ENCODE measurements around the gene FRRS1. TPM values are rescaled to one million over a fixed set of nuclear protein-coding genes. Genes with fewer than 3 reads are reported as not detected.

FRRS1 gene
- polyA plus RNA-seq, 1 donor from 2014 or later, result not detected

DNA sequence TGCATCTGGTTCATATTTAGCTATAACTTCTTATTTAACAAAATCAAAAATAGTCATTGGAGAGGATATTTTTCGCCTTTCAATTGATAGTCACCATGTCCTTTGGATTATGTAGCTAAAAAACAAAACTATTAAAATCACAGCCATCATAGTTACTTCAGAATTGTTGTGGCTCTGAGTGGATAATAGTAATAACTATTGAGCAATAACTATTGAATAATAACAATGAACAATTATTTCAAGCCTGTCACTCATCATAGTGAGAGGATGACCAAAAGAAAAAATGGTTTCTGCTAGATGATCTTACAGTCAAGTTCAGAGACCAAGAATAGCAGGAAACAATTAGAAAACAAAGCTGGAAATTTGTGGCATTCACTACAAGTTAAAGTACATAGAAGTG lies 45.3 kb upstream of the FRRS1 start:
- Histone ChIP-seq H3K4me3 (ENCODE audit: low read length) (no peak overlapping the region), H3K4me2 (ENCODE audit: low read length) (no peak overlapping the region), H3K9me3 (ENCODE audit: low read length) (no peaks in the 10 kb centered on the region), H2AFZ (ENCODE audit: low read depth, low read length) (no peak overlapping the region), H3K9ac (ENCODE audit: low read length) (no peak overlapping the region), H3K9me2 (ENCODE audit: insufficient read depth, low read length) (no peaks in the 10 kb centered on the region), H3K27me3 (ENCODE audit: insufficient read depth, low read depth, low read length) (no peaks in the 10 kb centered on the region), H4K20me1 (ENCODE audit: insufficient read depth) (no peaks in the 10 kb centered on the region), H3K27ac (ENCODE audit: low read length) (no peak overlapping the region), H3F3A (ENCODE audit: insufficient read depth, low read length, poor library complexity, severe bottlenecking) (no peaks in the 10 kb centered on the region), H3K79me2 (replicated peaks; ENCODE audit: insufficient read depth, low read length) (no peaks in the 10 kb centered on the region), H3K36me3 (ENCODE audit: insufficient read depth, low read length) (no peaks in the 10 kb centered on the region)
- no peak for TF ChIP-seq EP300 (conservative IDR thresholded peaks at IDR 0.05; ENCODE audit: poor library complexity, severe bottlenecking)
- no peak for TF ChIP-seq MXI1 (conservative IDR thresholded peaks at IDR 0.05; ENCODE audit: poor library complexity, severe bottlenecking)
- TF ChIP-seq CTCF (IDR thresholded peaks at IDR 0.05; ENCODE audit: poor library complexity, severe bottlenecking), result no peak
- no peak for TF ChIP-seq EZH2 (IDR thresholded peaks at IDR 0.05; ENCODE audit: borderline replicate concordance, insufficient read depth, low read length, poor library complexity, severe bottlenecking)
- no peak for TF ChIP-seq SMC3 (conservative IDR thresholded peaks at IDR 0.05; ENCODE audit: poor library complexity)
- no peak for TF ChIP-seq POLR2AphosphoS5 (IDR thresholded peaks at IDR 0.05)
- no peak for TF ChIP-seq RAD21 (conservative IDR thresholded peaks at IDR 0.05)
- no peak for TF ChIP-seq TAF1 (IDR thresholded peaks at IDR 0.05; ENCODE audit: low read depth)
- TF ChIP-seq, protein P1, sequence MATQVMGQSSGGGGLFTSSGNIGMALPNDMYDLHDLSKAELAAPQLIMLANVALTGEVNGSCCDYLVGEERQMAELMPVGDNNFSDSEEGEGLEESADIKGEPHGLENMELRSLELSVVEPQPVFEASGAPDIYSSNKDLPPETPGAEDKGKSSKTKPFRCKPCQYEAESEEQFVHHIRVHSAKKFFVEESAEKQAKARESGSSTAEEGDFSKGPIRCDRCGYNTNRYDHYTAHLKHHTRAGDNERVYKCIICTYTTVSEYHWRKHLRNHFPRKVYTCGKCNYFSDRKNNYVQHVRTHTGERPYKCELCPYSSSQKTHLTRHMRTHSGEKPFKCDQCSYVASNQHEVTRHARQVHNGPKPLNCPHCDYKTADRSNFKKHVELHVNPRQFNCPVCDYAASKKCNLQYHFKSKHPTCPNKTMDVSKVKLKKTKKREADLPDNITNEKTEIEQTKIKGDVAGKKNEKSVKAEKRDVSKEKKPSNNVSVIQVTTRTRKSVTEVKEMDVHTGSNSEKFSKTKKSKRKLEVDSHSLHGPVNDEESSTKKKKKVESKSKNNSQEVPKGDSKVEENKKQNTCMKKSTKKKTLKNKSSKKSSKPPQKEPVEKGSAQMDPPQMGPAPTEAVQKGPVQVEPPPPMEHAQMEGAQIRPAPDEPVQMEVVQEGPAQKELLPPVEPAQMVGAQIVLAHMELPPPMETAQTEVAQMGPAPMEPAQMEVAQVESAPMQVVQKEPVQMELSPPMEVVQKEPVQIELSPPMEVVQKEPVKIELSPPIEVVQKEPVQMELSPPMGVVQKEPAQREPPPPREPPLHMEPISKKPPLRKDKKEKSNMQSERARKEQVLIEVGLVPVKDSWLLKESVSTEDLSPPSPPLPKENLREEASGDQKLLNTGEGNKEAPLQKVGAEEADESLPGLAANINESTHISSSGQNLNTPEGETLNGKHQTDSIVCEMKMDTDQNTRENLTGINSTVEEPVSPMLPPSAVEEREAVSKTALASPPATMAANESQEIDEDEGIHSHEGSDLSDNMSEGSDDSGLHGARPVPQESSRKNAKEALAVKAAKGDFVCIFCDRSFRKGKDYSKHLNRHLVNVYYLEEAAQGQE (IDR thresholded peaks at IDR 0.05; ENCODE audit: borderline replicate concordance), result no peak

DNA sequence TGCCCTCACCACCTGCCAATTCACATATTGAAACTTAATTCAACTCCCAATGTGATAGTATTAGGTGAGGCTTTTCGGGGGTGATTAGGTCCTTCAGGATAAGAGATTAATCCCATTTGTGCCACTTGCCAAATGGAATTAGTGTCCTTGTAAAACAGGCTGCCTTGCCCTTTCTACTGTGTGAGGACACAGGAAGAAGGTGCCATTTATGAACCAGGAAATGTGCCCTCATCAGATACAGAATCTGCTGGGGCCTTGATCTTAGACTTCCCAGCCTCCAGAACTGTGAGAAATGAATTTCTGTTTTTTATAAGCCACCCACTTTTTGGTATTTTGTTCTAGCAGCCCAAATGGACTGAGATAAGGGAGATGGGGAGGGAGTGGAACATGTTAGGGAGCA lies 44.6 kb upstream of the FRRS1 start:
- Histone ChIP-seq H3K27me3 (ENCODE audit: insufficient read depth, low read depth, low read length) (no peaks in the 10 kb centered on the region), H3K79me2 (replicated peaks; ENCODE audit: insufficient read depth, low read length) (no peaks in the 10 kb centered on the region), H3K4me2 (ENCODE audit: low read length) (no peak overlapping the region), H3K9me3 (ENCODE audit: low read length) (no peaks in the 10 kb centered on the region), H3K27ac (ENCODE audit: low read length) (no peak overlapping the region), H3F3A (ENCODE audit: insufficient read depth, low read length, poor library complexity, severe bottlenecking) (no peaks in the 10 kb centered on the region), H3K36me3 (ENCODE audit: insufficient read depth, low read length) (no peaks in the 10 kb centered on the region), H4K20me1 (ENCODE audit: insufficient read depth) (no peaks in the 10 kb centered on the region), H3K4me3 (ENCODE audit: low read length) (no peak overlapping the region), H3K9me2 (ENCODE audit: insufficient read depth, low read length) (no peaks in the 10 kb centered on the region), H3K9ac (ENCODE audit: low read length) (no peak overlapping the region), H2AFZ (ENCODE audit: low read depth, low read length) (no peak overlapping the region)
- TF ChIP-seq EP300 (conservative IDR thresholded peaks at IDR 0.05; ENCODE audit: poor library complexity, severe bottlenecking), result no peak
- TF ChIP-seq, protein P1 (IDR thresholded peaks at IDR 0.05; ENCODE audit: borderline replicate concordance), result no peak
- no peak for TF ChIP-seq EZH2 (IDR thresholded peaks at IDR 0.05; ENCODE audit: borderline replicate concordance, insufficient read depth, low read length, poor library complexity, severe bottlenecking)
- no peak for TF ChIP-seq SMC3 (conservative IDR thresholded peaks at IDR 0.05; ENCODE audit: poor library complexity)
- no peak for TF ChIP-seq RAD21 (conservative IDR thresholded peaks at IDR 0.05)
- no peak for TF ChIP-seq MXI1 (conservative IDR thresholded peaks at IDR 0.05; ENCODE audit: poor library complexity, severe bottlenecking)
- no peak for TF ChIP-seq TAF1 (IDR thresholded peaks at IDR 0.05; ENCODE audit: low read depth)
- TF ChIP-seq CTCF (IDR thresholded peaks at IDR 0.05; ENCODE audit: poor library complexity, severe bottlenecking), result no peak
- TF ChIP-seq POLR2AphosphoS5 (IDR thresholded peaks at IDR 0.05), result no peak

All from neural cell (in vitro differentiated cells).